IPS-NIHi7 (cell line): ENCODE measurements around the gene KCNK2.

Experiments used
- DNase-seq: peaks from one replicate; pipeline ENCODE4 v3.0.0; 2012; ENCODE audit warnings: mixed read lengths; ENCODE audit errors: extremely low spot score

The KCNK2 gene

DNA sequence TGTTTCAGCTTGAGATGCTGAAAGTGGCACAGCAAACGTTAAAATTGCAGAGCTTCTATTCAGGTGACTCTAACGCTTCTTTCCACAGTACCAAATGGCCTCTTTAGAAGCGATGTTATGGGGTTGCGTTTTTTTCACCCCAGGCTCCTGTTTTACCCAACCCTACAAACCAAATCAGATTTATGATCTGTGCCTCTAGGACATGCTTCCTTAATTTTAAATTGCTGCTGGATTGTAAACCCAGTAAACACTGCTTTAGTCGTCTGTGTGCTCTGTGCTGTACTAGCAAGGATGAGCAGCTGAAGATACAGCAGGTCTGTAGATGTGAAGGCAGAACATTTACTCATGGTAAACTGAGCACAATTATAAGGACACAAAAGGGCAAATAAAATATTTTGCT, 13.0 kb downstream of the KCNK2 start:
- no peak for DNase-seq

DNA sequence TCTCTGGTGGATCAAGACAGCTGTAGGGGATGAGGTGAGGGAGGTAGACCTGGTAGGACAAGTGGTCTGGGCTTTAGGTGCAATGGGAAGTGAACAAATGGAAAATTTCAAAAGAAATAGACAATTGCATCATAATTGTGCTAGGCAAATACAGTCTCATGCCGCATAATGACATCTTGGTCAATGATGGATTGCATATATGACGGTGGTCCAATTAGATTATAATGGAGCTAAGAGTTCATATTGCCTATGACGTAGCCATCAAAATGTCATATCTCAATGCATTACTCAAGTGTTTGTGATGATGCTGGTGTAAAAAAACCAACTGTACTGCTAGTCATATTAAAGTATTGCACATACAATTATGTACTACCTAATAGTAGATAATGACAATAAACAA, 19.0 kb downstream of the KCNK2 start:
- DNase-seq, result no peak

DNA sequence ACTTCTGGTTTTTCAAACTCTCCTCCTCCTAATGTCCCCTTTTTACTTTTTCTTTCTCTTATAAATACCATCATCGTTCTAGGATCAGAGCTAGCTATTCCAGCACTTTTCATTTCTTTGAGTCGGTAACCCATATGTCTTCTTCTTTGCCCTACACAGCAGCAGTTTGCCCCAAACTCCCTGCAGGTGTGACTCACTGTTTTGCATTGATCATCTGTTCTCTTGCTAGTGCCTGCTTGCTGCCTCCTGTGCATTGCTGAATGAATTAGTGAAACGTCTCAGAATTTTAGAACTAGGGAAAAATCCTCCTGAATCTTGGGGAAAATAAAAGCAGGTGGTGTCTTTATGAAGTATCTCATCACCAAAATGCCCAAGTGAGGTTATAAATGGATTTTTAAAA, 21.7 kb downstream of the KCNK2 start:
- DNase-seq, result no peak

DNA sequence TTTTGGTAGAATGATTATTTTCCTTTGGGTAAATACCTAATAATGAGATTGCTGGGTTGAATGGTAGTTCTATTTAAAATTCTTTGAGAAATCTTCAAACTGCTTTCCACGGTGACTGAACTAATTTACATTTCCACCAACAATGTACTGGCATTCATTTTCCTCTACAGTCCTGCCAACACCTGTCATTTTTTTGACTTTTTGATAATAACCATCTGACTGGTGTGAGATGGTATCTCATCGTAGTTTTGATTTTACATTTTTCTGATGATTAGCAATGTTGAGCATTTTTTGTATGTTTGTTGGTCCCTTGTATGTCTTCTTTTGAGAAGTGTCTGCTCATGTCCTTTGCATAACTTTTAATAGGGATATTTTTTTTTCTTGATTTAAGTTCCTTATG, 23.5 kb downstream of the KCNK2 start:
- no peak for DNase-seq

- no peak for DNase-seq
Observed at GRCh38 chr1:215109171-215109570, 26.6 kb downstream of the KCNK2 start.

GRCh38 chr1:215111916-215112315, 29.4 kb downstream of the KCNK2 start:
- no peak for DNase-seq

- DNase-seq, result no peak
Observed at GRCh38 chr1:215113776-215114153, 31.2 kb downstream of the KCNK2 start.

DNA sequence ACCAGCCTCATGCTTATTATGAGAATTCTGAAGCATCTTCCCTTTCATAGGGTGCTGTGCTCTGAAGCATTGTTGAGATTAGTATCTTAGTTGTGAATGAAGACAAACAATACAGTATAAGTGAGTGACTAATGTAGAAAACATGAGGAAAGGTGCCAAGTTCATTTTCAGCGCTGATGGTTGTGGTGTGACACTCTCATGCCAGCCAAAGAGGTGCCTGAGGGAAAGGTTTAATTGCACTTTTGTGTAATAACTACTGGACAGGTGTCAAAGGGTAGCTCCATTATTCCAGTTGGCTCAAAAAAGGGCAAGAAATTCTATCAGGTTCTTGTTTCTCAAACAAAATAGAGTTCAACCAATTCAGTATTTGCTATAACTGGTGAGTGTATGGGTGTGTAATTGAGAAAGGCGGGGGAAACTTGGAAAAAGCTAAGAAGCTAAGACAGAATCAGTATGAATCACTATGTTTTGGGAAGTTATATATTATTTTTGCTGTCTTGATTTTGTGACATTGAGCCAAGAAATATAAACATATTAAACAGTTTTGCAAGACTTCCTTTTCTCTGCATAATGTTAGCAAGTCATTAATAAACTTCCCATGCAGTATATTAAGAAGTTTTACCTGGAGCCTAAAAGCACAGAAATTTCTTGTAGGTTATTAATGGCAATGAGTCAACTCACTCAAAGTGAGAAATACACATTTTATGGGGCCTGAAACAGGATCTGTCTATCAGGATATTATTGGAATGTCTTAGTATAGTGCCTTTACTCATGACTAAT, 31.8 kb downstream of the KCNK2 start:
- DNase-seq, result no peak

DNA sequence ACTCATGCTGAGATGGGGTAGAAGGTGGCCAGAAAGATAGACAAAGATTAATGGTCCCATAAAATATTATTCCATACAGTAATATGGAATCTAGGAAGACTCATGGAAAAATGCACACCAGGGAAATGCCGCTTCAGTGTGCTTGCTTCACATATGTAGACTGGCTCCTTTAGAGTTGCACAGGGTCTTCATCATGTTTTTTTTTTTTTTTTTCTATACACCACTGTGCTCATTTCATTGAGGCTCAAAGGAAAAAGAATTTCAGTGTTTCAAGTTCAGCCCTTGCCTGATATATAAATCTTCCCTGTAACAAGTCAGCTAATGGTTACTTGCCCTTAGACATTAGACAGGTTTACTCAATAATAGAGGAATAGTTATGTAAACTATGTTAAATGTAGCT, 33.2 kb downstream of the KCNK2 start:
- DNase-seq, result no peak

DNA sequence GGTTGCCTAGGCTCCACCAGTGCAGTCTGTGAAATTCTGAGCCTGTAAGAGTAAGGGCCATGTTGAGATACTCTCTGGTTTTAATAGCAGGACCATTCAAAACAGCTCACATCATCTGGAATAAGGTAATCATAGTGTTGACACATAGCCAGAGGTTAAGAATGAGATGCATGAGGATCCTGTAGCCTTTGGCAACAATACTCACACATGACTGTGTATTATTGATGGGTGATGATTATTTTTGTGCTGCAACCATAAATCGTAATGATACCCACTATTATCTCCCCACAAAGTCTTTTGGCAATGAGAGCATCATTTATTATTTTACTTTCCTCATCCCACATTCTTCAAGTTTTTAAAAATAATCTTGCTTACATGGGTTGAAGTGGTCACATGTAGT, 35.5 kb downstream of the KCNK2 start:
- DNase-seq, result no peak

GRCh38 chr1:215119056-215119455, 36.5 kb downstream of the KCNK2 start:
- no peak for DNase-seq

- no peak for DNase-seq
Observed at GRCh38 chr1:215119719-215120365, 37.3 kb downstream of the KCNK2 start.

DNA sequence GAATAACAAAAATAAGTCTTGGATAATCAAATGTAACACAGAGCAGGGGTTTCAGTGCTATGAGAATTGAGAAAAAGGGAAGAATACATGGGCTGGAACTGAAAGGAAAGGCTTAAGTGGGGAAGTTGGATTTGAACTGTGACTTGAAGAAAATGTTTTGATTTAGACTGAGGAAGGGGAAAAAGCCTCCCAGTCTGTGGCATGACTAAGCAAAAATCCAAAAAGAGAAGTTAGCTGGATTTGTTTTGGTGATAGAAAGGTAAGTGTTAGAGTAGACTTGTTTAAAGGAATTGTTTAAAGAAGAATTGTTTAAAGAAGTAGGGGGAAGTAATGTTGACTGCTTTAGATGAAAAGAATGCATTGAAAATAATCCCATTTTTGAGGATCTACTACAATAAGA, 46.0 kb downstream of the KCNK2 start:
- no peak for DNase-seq

GRCh38 chr1:215131291-215131690, 48.8 kb downstream of the KCNK2 start:
- no peak for DNase-seq

GRCh38 chr1:215132156-215132555, 49.6 kb downstream of the KCNK2 start:
- no peak for DNase-seq

DNA sequence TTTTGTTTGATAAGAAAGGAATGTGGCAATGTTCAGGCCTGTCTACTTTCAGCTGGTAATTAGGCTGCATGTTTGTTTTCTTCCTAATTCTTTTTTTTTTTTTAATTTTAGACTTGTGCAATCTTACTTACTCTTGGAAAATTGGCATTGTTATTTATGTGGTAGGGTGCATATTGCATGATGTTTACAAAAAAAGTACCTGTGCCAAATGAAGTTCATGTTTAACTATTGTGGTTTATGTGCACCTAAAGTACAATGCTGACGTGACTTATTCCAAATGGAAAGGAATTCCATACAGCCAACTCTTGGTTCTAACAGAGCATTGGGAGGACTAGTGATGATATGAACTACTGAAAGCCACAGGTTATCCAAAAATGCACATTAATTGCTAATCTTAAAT, 51.0 kb downstream of the KCNK2 start:
- no peak for DNase-seq

DNA sequence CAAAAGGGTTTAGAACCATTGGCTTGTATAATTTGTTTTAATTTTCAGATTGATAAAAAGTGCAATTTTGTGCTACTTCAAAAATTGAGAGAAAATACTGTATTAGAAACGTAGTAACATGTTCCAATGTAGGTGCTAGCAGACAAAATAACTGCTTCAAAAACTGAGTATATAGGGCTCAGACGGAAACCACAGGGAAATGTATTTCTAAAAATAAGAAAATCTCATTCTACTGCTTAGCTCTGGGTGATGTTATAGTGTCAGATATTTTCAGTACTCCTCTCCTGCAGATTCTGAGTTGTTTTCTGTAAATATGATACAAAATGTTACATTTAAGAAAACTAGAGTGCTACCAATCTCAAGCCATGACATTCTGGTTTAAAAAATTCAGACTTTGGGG, 55.4 kb downstream of the KCNK2 start:
- DNase-seq, result no peak

- DNase-seq, result no peak
Observed at GRCh38 chr1:215140135-215140534, 57.6 kb downstream of the KCNK2 start.

- DNase-seq, result no peak
Observed at GRCh38 chr1:215141460-215141859, 58.9 kb downstream of the KCNK2 start.

GRCh38 chr1:215143497-215143896, 61.0 kb downstream of the KCNK2 start:
- DNase-seq, result no peak

GRCh38 chr1:215146240-215146975, 63.9 kb downstream of the KCNK2 start:
- no peak for DNase-seq

- DNase-seq, result no peak
Observed at GRCh38 chr1:215147024-215147423, 64.5 kb downstream of the KCNK2 start.
